ENCODE data around the gene KIF16B. TPM values are rescaled to one million over a fixed set of nuclear protein-coding genes. Genes with fewer than 3 reads are reported as not detected.

Gene KIF16B
- total RNA-seq, 2 experiments from 2014 or later = 3.2 to 3.4 TPM

- H3K4me1 Mint-ChIP-seq (ENCODE audit: low read depth) = no peaks in the 10 kb centered on the region
- ATAC-seq = no peak
- CTCF ChIA-PET = no interaction called here
These were observed 184.5 kb downstream of the KIF16B start for GRCh38 chr20:16388731-16389130.

GRCh38 chr20:16387666-16388065 is 185.6 kb downstream of the KIF16B start:
- Mint-ChIP-seq H3K27ac (no peak overlapping the region), H3K9me3 (ENCODE audit: insufficient read depth) (no peaks in the 10 kb centered on the region), H3K36me3 (ENCODE audit: low read depth) (no peaks in the 10 kb centered on the region), H3K27me3 (ENCODE audit: low read depth) (no peaks in the 10 kb centered on the region), H3K4me3 (no peak overlapping the region), H3K4me1 (ENCODE audit: low read depth) (no peaks in the 10 kb centered on the region)
- POLR2A ChIA-PET = no interaction called here
- no peak for ATAC-seq
- no peak for DNase-seq
- CTCF ChIA-PET = no interaction called here

More at GRCh38 chr20:16388731-16389130, 184.5 kb downstream of the KIF16B start:
- Mint-ChIP-seq H3K27ac (no peak overlapping the region), H3K4me3 (no peak overlapping the region), H3K36me3 (ENCODE audit: low read depth) (no peaks in the 10 kb centered on the region), H3K27me3 (ENCODE audit: low read depth) (no peaks in the 10 kb centered on the region), H3K9me3 (ENCODE audit: insufficient read depth) (no peaks in the 10 kb centered on the region)
- no peak for DNase-seq
- POLR2A ChIA-PET = no interaction called here

GRCh38 chr20:16385891-16386290 is 187.4 kb downstream of the KIF16B start:
- Mint-ChIP-seq H3K4me1 (ENCODE audit: low read depth) (no peaks in the 10 kb centered on the region), H3K9me3 (ENCODE audit: insufficient read depth) (no peaks in the 10 kb centered on the region), H3K27ac (no peak overlapping the region), H3K4me3 (no peak overlapping the region), H3K27me3 (ENCODE audit: low read depth) (no peaks in the 10 kb centered on the region), H3K36me3 (ENCODE audit: low read depth) (no peaks in the 10 kb centered on the region)
- POLR2A ChIA-PET = no interaction called here
- CTCF ChIA-PET = no interaction called here
- ATAC-seq = no peak
- no peak for DNase-seq

GRCh38 chr20:16385462-16385861 is 187.8 kb downstream of the KIF16B start:
- CTCF ChIA-PET = no interaction called here

GRCh38 chr20:16381444-16381843 is 191.8 kb downstream of the KIF16B start:
- Mint-ChIP-seq H3K4me1 (ENCODE audit: low read depth) (no peaks in the 10 kb centered on the region), H3K27me3 (ENCODE audit: low read depth) (no peaks in the 10 kb centered on the region), H3K4me3 (no peak overlapping the region), H3K9me3 (ENCODE audit: insufficient read depth) (no peaks in the 10 kb centered on the region), H3K27ac (no peak overlapping the region), H3K36me3 (ENCODE audit: low read depth) (no peaks in the 10 kb centered on the region)
- ChIA-PET POLR2A (no interaction called here), CTCF (no interaction called here)
- no peak for ATAC-seq
- DNase-seq = no peak

More at GRCh38 chr20:16385462-16385861, 187.8 kb downstream of the KIF16B start:
- DNase-seq = no peak
- no peaks in the 10 kb centered on the region for H3K9me3 Mint-ChIP-seq (ENCODE audit: insufficient read depth)
- no peak overlapping the region for H3K4me3 Mint-ChIP-seq
- H3K36me3 Mint-ChIP-seq (ENCODE audit: low read depth) = no peaks in the 10 kb centered on the region
- no peaks in the 10 kb centered on the region for H3K27me3 Mint-ChIP-seq (ENCODE audit: low read depth)
- POLR2A ChIA-PET = no interaction called here
- H3K4me1 Mint-ChIP-seq (ENCODE audit: low read depth) = no peaks in the 10 kb centered on the region
- no peak for ATAC-seq
- no peak overlapping the region for H3K27ac Mint-ChIP-seq

GRCh38 chr20:16378712-16379370 is 194.4 kb downstream of the KIF16B start:
- no peaks in the 10 kb centered on the region for H3K9me3 Mint-ChIP-seq (ENCODE audit: insufficient read depth)
- POLR2A ChIA-PET = no interaction called here
- CTCF ChIA-PET = no interaction called here
- no peaks in the 10 kb centered on the region for H3K36me3 Mint-ChIP-seq (ENCODE audit: low read depth)
- H3K4me3 Mint-ChIP-seq = no peak overlapping the region
- H3K27ac Mint-ChIP-seq = no peak overlapping the region
- ATAC-seq (no peak), DNase-seq (no peak)
- H3K4me1 Mint-ChIP-seq (ENCODE audit: low read depth) = no peaks in the 10 kb centered on the region
- no peaks in the 10 kb centered on the region for H3K27me3 Mint-ChIP-seq (ENCODE audit: low read depth)

GRCh38 chr20:16378122-16378521 is 195.1 kb downstream of the KIF16B start:
- CTCF ChIA-PET = no interaction called here
- Mint-ChIP-seq H3K4me3 (no peak overlapping the region), H3K36me3 (ENCODE audit: low read depth) (no peaks in the 10 kb centered on the region), H3K27me3 (ENCODE audit: low read depth) (no peaks in the 10 kb centered on the region), H3K27ac (no peak overlapping the region), H3K9me3 (ENCODE audit: insufficient read depth) (no peaks in the 10 kb centered on the region), H3K4me1 (ENCODE audit: low read depth) (no peaks in the 10 kb centered on the region)
- POLR2A ChIA-PET = no interaction called here
- no peak for ATAC-seq
- no peak for DNase-seq

GRCh38 chr20:16369441-16369840 is 203.8 kb downstream of the KIF16B start:
- POLR2A ChIA-PET = no interaction called here
- H3K4me1 Mint-ChIP-seq (ENCODE audit: low read depth) = no peaks in the 10 kb centered on the region
- ATAC-seq (no peak), DNase-seq (no peak)
- CTCF ChIA-PET = no interaction called here
- H3K9me3 Mint-ChIP-seq (ENCODE audit: insufficient read depth) = no peaks in the 10 kb centered on the region
- no peaks in the 10 kb centered on the region for H3K36me3 Mint-ChIP-seq (ENCODE audit: low read depth)
- H3K4me3 Mint-ChIP-seq = no peak overlapping the region
- no peak overlapping the region for H3K27ac Mint-ChIP-seq
- H3K27me3 Mint-ChIP-seq (ENCODE audit: low read depth) = no peaks in the 10 kb centered on the region

GRCh38 chr20:16368645-16369292 is 204.5 kb downstream of the KIF16B start:
- no peaks in the 10 kb centered on the region for H3K9me3 Mint-ChIP-seq (ENCODE audit: insufficient read depth)
- CTCF ChIA-PET = no interaction called here

GRCh38 chr20:16367948-16368560 is 205.2 kb downstream of the KIF16B start:
- H3K36me3 Mint-ChIP-seq (ENCODE audit: low read depth) = no peaks in the 10 kb centered on the region
- DNase-seq (no peak), ATAC-seq (no peak)
- H3K27me3 Mint-ChIP-seq (ENCODE audit: low read depth) = no peaks in the 10 kb centered on the region
- H3K27ac Mint-ChIP-seq = no peak overlapping the region
- no peaks in the 10 kb centered on the region for H3K9me3 Mint-ChIP-seq (ENCODE audit: insufficient read depth)
- CTCF ChIA-PET = no interaction called here
- POLR2A ChIA-PET = no interaction called here
- H3K4me3 Mint-ChIP-seq = no peak overlapping the region
- H3K4me1 Mint-ChIP-seq (ENCODE audit: low read depth) = no peaks in the 10 kb centered on the region

More at GRCh38 chr20:16368645-16369292, 204.5 kb downstream of the KIF16B start:
- H3K4me1 Mint-ChIP-seq (ENCODE audit: low read depth) = no peaks in the 10 kb centered on the region
- no peaks in the 10 kb centered on the region for H3K27me3 Mint-ChIP-seq (ENCODE audit: low read depth)
- no peak overlapping the region for H3K4me3 Mint-ChIP-seq
- DNase-seq (no peak), ATAC-seq (no peak)
- no peak overlapping the region for H3K27ac Mint-ChIP-seq
- POLR2A ChIA-PET = no interaction called here
- no peaks in the 10 kb centered on the region for H3K36me3 Mint-ChIP-seq (ENCODE audit: low read depth)

- no peak for ATAC-seq
- Mint-ChIP-seq H3K4me1 (ENCODE audit: low read depth) (no peaks in the 10 kb centered on the region), H3K9me3 (ENCODE audit: insufficient read depth) (no peaks in the 10 kb centered on the region), H3K36me3 (ENCODE audit: low read depth) (no peaks in the 10 kb centered on the region), H3K4me3 (no peak overlapping the region), H3K27me3 (ENCODE audit: low read depth) (no peaks in the 10 kb centered on the region), H3K27ac (no peak overlapping the region)
- ChIA-PET CTCF (no interaction called here), POLR2A (no interaction called here)
- DNase-seq = no peak
These were observed 206.7 kb downstream of the KIF16B start for GRCh38 chr20:16366529-16366928.

- ATAC-seq (no peak), DNase-seq (no peak)
- no peaks in the 10 kb centered on the region for H3K36me3 Mint-ChIP-seq (ENCODE audit: low read depth)
- ChIA-PET POLR2A (no interaction called here), CTCF (no interaction called here)
- H3K27me3 Mint-ChIP-seq (ENCODE audit: low read depth) = no peaks in the 10 kb centered on the region
- no peaks in the 10 kb centered on the region for H3K4me1 Mint-ChIP-seq (ENCODE audit: low read depth)
- no peaks in the 10 kb centered on the region for H3K9me3 Mint-ChIP-seq (ENCODE audit: insufficient read depth)
- no peak overlapping the region for H3K4me3 Mint-ChIP-seq
- H3K27ac Mint-ChIP-seq = no peak overlapping the region
These were observed 208.9 kb downstream of the KIF16B start for GRCh38 chr20:16364320-16364687.

Data from activated CD8-positive, alpha-beta T cell treated with anti-CD3 and anti-CD28 coated beads, Interleukin-2, amount 10 ng/mL, durations not matched to agents 7 days and 5 days (primary cell).